Astrocyte (in vitro differentiated cells and primary cell): ENCODE results near the gene L3MBTL4. TPM values are rescaled to one million over a fixed set of nuclear protein-coding genes. Genes with fewer than 3 reads are reported as not detected.

Experiments
- DNase-seq: peaks from one replicate; pipeline ENCODE4 v3.0.0-alpha.2; 2010; ENCODE audit warnings: low read depth
- FAIRE-seq: peaks from 2 replicates; lab custom pipeline; 2011; peaks lifted over from hg19 to GRCh38; lab: Jason Lieb, UNC
- H2AFZ ChIP-seq: 2 replicates; pipeline ENCODE4 v1.6.0; 2012; ENCODE audit warnings: low read depth, low read length, inconsistent platforms
- H3K27ac ChIP-seq: 2 replicates; pipeline ENCODE4 v1.5.1; 2011; ENCODE audit warnings: low read depth, low read length, inconsistent platforms
- H3K27me3 ChIP-seq: 2 replicates; pipeline ENCODE4 v1.6.0; 2011; ENCODE audit warnings: low read length, inconsistent platforms; ENCODE audit not compliant: insufficient read depth
- H3K36me3 ChIP-seq: 2 replicates; pipeline ENCODE4 v1.5.1; 2011; ENCODE audit warnings: low read length, inconsistent platforms; ENCODE audit not compliant: insufficient read depth
- H3K4me1 ChIP-seq: 2 replicates; pipeline ENCODE4 v1.5.1; 2011; ENCODE audit warnings: low read length, inconsistent platforms; ENCODE audit not compliant: insufficient read depth
- H3K4me2 ChIP-seq: 2 replicates; pipeline ENCODE4 v1.6.0; 2012; ENCODE audit warnings: low read length, inconsistent platforms
- H3K4me3 ChIP-seq: 2 replicates; pipeline ENCODE4 v1.5.1; 2011; ENCODE audit warnings: low read depth, mild to moderate bottlenecking, low read length, inconsistent platforms; ENCODE audit not compliant: insufficient read depth
- H3K79me2 ChIP-seq: 2 replicates; pipeline ENCODE4 v1.6.0; 2012; ENCODE audit warnings: mild to moderate bottlenecking, low read length, inconsistent platforms; ENCODE audit not compliant: insufficient read depth
- H3K9ac ChIP-seq: 2 replicates; pipeline ENCODE4 v1.6.0; 2012; ENCODE audit warnings: mild to moderate bottlenecking, low read length, inconsistent platforms
- H3K9me3 ChIP-seq: 2 replicates; pipeline ENCODE4 v1.5.1; 2012; ENCODE audit warnings: low read depth, mild to moderate bottlenecking, low read length, inconsistent platforms; ENCODE audit not compliant: insufficient read depth
- H4K20me1 ChIP-seq: 2 replicates; pipeline ENCODE4 v1.6.0; 2012; ENCODE audit warnings: low read length, inconsistent platforms; ENCODE audit not compliant: insufficient read depth
- H3K27ac Mint-ChIP-seq: one replicate; pipeline ENCODE4 v1.8.0; 2021; ENCODE audit warnings: mild to moderate bottlenecking, mixed read lengths; ENCODE audit not compliant: unreplicated experiment
- H3K27me3 Mint-ChIP-seq: one replicate; pipeline ENCODE4 v1.8.0; 2021; ENCODE audit warnings: low read depth, mixed read lengths; ENCODE audit not compliant: unreplicated experiment
- H3K36me3 Mint-ChIP-seq: one replicate; pipeline ENCODE4 v1.8.0; 2021; ENCODE audit warnings: low read depth, mixed read lengths; ENCODE audit not compliant: unreplicated experiment
- H3K4me1 Mint-ChIP-seq: one replicate; pipeline ENCODE4 v1.8.0; 2021; ENCODE audit warnings: low read depth, mixed read lengths; ENCODE audit not compliant: unreplicated experiment
- H3K4me3 Mint-ChIP-seq: one replicate; pipeline ENCODE4 v1.8.0; 2021; ENCODE audit warnings: mild to moderate bottlenecking, moderate library complexity, mixed read lengths; ENCODE audit not compliant: unreplicated experiment
- H3K9me3 Mint-ChIP-seq: one replicate; pipeline ENCODE4 v1.8.0; 2021; ENCODE audit warnings: mild to moderate bottlenecking, mixed read lengths; ENCODE audit not compliant: unreplicated experiment
- EZH2 ChIP-seq: IDR thresholded peaks from 2 replicates; pipeline ENCODE4 v1.6.1; 2012; ENCODE audit warnings: mild to moderate bottlenecking, low read length, inconsistent platforms; ENCODE audit not compliant: insufficient read depth
- total RNA-seq: library from RNA; stranded (reverse); gene quantifications from 2 replicates; pipeline ENCODE4 v1.2.1, GENCODE V29; 2021
- TF ChIP-seq, protein P1 (sequence below): IDR thresholded peaks from 2 replicates; pipeline ENCODE4 v1.5.1; 2011; ENCODE audit warnings: low read depth, mild to moderate bottlenecking, inconsistent platforms, low read length, moderate library complexity; ENCODE audit not compliant: insufficient read depth

Gene L3MBTL4
- total RNA-seq, 1 donor from 2014 or later, result 0.52 TPM

DNA sequence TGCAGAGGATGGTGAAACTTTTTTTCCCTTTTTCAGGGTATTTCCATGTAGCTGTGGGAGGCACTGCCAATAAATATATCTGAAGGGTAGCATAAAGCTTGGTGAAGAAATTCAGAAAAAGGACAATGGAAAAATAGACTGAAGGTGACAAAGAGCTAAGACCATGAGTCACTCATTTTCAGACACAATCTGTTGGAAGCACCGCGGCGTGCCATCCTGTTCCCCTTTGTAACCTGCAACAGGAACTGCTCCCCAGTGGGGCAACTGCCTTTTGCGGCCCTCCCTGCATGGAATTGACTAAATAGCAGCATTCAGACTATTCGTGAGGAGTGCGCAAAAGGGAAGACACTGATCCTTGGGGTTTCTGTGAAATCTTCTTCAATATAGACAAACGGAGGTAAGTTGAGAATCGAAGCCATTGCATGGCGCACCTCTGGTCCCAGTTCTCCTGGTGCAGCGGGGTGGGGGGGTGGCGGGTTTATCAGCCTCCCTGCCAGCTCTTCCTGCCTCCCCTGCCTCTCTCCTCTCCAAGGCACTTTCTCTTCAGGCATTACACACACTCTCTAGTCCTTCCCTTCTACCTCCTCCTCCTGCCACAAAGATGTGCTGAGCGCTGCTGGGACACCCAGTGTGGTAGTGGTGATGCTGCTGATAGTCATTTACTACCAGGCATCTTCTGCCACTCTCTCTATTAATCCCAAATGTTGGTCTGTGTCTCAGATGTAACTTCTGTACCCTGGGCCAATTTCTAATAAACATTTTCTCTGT lies 393.2 kb downstream of the L3MBTL4 start:
- FAIRE-seq (no peak), DNase-seq (peak; percentile 12)
- Mint-ChIP-seq H3K9me3 (no peaks in the 10 kb centered on the region), H3K36me3 (no peaks in the 10 kb centered on the region), H3K4me1 (peaks cover 23% of the 10 kb centered on the region), H3K27ac (no peak overlapping the region), H3K27me3 (peaks cover 2% of the 10 kb centered on the region), H3K4me3 (no peak overlapping the region)
- Histone ChIP-seq H3K4me1 (peaks cover 12% of the 10 kb centered on the region), H3K4me3 (no peak overlapping the region), H2AFZ (no peak overlapping the region), H3K9me3 (no peaks in the 10 kb centered on the region), H3K27me3 (no peaks in the 10 kb centered on the region), H3K27ac (no peak overlapping the region), H3K36me3 (no peaks in the 10 kb centered on the region), H3K4me2 (no peak overlapping the region), H3K9ac (no peak overlapping the region), H4K20me1 (no peaks in the 10 kb centered on the region), H3K79me2 (no peaks in the 10 kb centered on the region)
- TF ChIP-seq, protein P1, sequence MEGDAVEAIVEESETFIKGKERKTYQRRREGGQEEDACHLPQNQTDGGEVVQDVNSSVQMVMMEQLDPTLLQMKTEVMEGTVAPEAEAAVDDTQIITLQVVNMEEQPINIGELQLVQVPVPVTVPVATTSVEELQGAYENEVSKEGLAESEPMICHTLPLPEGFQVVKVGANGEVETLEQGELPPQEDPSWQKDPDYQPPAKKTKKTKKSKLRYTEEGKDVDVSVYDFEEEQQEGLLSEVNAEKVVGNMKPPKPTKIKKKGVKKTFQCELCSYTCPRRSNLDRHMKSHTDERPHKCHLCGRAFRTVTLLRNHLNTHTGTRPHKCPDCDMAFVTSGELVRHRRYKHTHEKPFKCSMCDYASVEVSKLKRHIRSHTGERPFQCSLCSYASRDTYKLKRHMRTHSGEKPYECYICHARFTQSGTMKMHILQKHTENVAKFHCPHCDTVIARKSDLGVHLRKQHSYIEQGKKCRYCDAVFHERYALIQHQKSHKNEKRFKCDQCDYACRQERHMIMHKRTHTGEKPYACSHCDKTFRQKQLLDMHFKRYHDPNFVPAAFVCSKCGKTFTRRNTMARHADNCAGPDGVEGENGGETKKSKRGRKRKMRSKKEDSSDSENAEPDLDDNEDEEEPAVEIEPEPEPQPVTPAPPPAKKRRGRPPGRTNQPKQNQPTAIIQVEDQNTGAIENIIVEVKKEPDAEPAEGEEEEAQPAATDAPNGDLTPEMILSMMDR, result no peak
- TF ChIP-seq EZH2, result no peak

DNA sequence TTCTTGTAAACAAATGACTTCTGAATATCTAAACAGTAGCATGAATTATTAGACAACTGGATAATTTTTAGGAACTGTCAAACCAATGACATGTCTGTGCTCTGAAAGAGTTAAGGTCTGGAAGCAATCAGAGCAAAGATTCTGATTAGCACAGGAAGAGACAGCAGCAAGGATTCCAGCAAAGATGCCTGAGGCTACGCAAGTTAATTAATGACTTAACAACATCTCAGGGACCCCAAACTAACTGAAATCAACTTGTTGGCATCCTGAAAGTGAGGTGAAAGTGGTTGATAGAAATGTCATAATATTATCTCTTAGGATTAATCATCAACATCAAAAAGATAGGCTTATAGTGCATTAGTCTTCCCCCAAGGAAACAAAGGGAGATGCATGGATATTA lies 396.0 kb downstream of the L3MBTL4 start:
- Mint-ChIP-seq H3K36me3 (no peaks in the 10 kb centered on the region), H3K27ac (no peak overlapping the region), H3K9me3 (no peaks in the 10 kb centered on the region), H3K4me1 (peaks cover 18% of the 10 kb centered on the region), H3K4me3 (no peak overlapping the region), H3K27me3 (peaks cover 2% of the 10 kb centered on the region)
- Histone ChIP-seq H3K79me2 (no peaks in the 10 kb centered on the region), H3K27me3 (no peaks in the 10 kb centered on the region), H3K9me3 (no peaks in the 10 kb centered on the region), H3K4me3 (no peak overlapping the region), H4K20me1 (no peaks in the 10 kb centered on the region), H3K4me1 (peaks cover 12% of the 10 kb centered on the region), H3K36me3 (no peaks in the 10 kb centered on the region), H2AFZ (no peak overlapping the region), H3K27ac (no peak overlapping the region), H3K4me2 (no peak overlapping the region), H3K9ac (no peak overlapping the region)
- TF ChIP-seq, protein P1, result no peak
- no peak for TF ChIP-seq EZH2
- FAIRE-seq (no peak), DNase-seq (no peak)

DNA sequence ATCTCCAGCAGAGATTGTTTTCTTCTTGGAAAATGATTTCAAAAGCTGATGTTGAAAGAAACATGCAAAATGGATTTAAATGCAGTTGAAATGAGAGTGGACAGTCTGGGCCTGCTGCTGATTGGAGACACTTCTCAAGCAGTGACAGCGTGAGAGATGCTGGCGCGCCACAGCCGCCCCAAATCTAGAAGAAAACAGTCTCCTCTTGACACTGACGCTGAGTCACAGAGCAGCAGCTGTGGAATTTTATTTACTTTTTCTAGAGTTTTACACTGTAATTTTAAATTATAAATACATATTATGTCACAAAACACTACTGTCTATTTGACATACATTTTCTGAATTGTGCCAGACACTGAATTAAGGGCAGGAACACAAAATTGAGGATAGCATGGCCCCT lies 397.5 kb downstream of the L3MBTL4 start:
- no peaks in the 10 kb centered on the region for H3K36me3 Mint-ChIP-seq
- TF ChIP-seq EZH2, result no peak
- TF ChIP-seq, protein P1, result no peak
- H3K27ac Mint-ChIP-seq, result no peak overlapping the region
- H2AFZ ChIP-seq, result no peak overlapping the region
- peak; percentile 27 for DNase-seq
- H4K20me1 ChIP-seq, result no peaks in the 10 kb centered on the region
- H3K4me2 ChIP-seq, result no peak overlapping the region
- H3K9ac ChIP-seq, result no peak overlapping the region
- H3K36me3 ChIP-seq, result no peaks in the 10 kb centered on the region
- H3K9me3 Mint-ChIP-seq, result no peaks in the 10 kb centered on the region
- no peak overlapping the region for H3K27ac ChIP-seq
- peaks cover 4% of the 10 kb centered on the region for H3K4me1 ChIP-seq
- peaks cover 7% of the 10 kb centered on the region for H3K4me1 Mint-ChIP-seq
- FAIRE-seq, result no peak
- H3K9me3 ChIP-seq, result no peaks in the 10 kb centered on the region
- H3K4me3 ChIP-seq, result no peak overlapping the region
- H3K79me2 ChIP-seq, result no peaks in the 10 kb centered on the region
- no peak overlapping the region for H3K4me3 Mint-ChIP-seq
- H3K27me3 Mint-ChIP-seq, result peaks cover 2% of the 10 kb centered on the region
- H3K27me3 ChIP-seq, result no peaks in the 10 kb centered on the region
